ENCODE results near the gene YES1. TPM values are rescaled to one million over a fixed set of nuclear protein-coding genes. Genes with fewer than 3 reads are reported as not detected.
A peak's percentile ranks its signal among the peaks of the same experiment; 100 is the strongest.

Gene YES1
- total and polyA plus RNA-seq, 2 of the 13 experiments (the other 11 are each of a cell fraction or from before 2014, with no cell fraction given) = 17.2 to 70.8 TPM

DNA sequence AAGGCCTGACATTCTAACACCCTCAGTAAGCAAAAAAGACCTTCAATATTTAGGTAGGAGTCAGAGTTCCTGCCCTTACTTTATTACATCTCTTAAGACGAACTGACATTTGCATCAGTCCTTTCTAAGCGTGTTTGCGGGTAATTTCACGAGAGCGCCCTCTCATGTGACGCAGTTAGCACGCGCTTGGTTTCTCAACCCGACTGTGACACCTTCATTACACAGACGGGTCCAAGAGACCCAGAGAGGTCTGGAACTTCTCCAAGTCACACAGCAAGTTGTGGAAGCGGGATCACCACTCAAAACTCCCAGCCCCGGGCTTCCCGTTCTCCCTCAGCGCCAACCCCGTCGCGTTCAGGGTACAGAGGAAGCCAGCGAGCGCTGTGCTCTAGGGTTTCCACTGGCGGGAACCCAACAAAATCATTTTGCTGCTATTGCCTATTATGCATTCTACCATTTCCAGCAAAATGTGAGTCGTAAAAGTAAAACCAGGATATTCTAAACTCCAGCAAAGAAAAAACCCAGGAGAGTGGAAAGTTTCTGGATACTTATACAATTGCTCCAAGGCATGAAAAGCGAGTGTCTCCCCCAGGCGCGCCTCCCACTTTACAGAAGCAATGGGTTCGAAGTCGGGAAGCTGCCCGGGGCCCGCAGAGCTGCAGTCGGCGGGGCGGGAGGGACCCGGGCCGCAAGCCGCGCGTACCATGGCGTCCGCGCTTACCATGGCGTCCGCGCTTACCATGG is 100.2 kb downstream of the YES1 start (continued):
- TF ChIP-seq NAIF1 (CRISPR knock-in tag; IDR thresholded peaks at IDR 0.05; ENCODE audit: borderline replicate concordance) (peak; percentile 92), ZNF282 (IDR thresholded peaks at IDR 0.05; ENCODE audit: partially characterized antibody) (no peak), PHF21A (CRISPR knock-in tag; IDR thresholded peaks at IDR 0.05) (no peak), HNRNPLL (IDR thresholded peaks at IDR 0.05; ENCODE audit: low read depth, low read length, poor library complexity, severe bottlenecking) (no peak), ZNF747 (CRISPR knock-in tag; IDR thresholded peaks at IDR 0.05; ENCODE audit: borderline replicate concordance) (no peak), KDM6A (CRISPR knock-in tag; IDR thresholded peaks at IDR 0.05; ENCODE audit: low read depth) (no peak), ZNF749 (CRISPR knock-in tag; IDR thresholded peaks at IDR 0.05; ENCODE audit: borderline replicate concordance) (no peak), SRSF1 (optimal IDR thresholded peaks at IDR 0.05; ENCODE audit: low read depth, low read length) (no peak), U2AF1 (optimal IDR thresholded peaks at IDR 0.05; ENCODE audit: low read depth, low read length) (peak; percentile 63)
- TF ChIP-seq, protein P1, sequence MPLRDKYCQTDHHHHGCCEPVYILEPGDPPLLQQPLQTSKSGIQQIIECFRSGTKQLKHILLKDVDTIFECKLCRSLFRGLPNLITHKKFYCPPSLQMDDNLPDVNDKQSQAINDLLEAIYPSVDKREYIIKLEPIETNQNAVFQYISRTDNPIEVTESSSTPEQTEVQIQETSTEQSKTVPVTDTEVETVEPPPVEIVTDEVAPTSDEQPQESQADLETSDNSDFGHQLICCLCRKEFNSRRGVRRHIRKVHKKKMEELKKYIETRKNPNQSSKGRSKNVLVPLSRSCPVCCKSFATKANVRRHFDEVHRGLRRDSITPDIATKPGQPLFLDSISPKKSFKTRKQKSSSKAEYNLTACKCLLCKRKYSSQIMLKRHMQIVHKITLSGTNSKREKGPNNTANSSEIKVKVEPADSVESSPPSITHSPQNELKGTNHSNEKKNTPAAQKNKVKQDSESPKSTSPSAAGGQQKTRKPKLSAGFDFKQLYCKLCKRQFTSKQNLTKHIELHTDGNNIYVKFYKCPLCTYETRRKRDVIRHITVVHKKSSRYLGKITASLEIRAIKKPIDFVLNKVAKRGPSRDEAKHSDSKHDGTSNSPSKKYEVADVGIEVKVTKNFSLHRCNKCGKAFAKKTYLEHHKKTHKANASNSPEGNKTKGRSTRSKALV (CRISPR knock-in tag; IDR thresholded peaks at IDR 0.05) = no peak
- TF ChIP-seq, protein P2, sequence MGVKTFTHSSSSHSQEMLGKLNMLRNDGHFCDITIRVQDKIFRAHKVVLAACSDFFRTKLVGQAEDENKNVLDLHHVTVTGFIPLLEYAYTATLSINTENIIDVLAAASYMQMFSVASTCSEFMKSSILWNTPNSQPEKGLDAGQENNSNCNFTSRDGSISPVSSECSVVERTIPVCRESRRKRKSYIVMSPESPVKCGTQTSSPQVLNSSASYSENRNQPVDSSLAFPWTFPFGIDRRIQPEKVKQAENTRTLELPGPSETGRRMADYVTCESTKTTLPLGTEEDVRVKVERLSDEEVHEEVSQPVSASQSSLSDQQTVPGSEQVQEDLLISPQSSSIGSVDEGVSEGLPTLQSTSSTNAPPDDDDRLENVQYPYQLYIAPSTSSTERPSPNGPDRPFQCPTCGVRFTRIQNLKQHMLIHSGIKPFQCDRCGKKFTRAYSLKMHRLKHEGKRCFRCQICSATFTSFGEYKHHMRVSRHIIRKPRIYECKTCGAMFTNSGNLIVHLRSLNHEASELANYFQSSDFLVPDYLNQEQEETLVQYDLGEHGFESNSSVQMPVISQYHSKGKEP (CRISPR knock-in tag; IDR thresholded peaks at IDR 0.05) = no peak
- TF ChIP-seq, protein P3, sequence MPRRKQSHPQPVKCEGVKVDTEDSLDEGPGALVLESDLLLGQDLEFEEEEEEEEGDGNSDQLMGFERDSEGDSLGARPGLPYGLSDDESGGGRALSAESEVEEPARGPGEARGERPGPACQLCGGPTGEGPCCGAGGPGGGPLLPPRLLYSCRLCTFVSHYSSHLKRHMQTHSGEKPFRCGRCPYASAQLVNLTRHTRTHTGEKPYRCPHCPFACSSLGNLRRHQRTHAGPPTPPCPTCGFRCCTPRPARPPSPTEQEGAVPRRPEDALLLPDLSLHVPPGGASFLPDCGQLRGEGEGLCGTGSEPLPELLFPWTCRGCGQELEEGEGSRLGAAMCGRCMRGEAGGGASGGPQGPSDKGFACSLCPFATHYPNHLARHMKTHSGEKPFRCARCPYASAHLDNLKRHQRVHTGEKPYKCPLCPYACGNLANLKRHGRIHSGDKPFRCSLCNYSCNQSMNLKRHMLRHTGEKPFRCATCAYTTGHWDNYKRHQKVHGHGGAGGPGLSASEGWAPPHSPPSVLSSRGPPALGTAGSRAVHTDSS (CRISPR knock-in tag; conservative IDR thresholded peaks at IDR 0.05) = no peak
- TF ChIP-seq, protein P4, sequence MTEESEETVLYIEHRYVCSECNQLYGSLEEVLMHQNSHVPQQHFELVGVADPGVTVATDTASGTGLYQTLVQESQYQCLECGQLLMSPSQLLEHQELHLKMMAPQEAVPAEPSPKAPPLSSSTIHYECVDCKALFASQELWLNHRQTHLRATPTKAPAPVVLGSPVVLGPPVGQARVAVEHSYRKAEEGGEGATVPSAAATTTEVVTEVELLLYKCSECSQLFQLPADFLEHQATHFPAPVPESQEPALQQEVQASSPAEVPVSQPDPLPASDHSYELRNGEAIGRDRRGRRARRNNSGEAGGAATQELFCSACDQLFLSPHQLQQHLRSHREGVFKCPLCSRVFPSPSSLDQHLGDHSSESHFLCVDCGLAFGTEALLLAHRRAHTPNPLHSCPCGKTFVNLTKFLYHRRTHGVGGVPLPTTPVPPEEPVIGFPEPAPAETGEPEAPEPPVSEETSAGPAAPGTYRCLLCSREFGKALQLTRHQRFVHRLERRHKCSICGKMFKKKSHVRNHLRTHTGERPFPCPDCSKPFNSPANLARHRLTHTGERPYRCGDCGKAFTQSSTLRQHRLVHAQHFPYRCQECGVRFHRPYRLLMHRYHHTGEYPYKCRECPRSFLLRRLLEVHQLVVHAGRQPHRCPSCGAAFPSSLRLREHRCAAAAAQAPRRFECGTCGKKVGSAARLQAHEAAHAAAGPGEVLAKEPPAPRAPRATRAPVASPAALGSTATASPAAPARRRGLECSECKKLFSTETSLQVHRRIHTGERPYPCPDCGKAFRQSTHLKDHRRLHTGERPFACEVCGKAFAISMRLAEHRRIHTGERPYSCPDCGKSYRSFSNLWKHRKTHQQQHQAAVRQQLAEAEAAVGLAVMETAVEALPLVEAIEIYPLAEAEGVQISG (CRISPR knock-in tag; IDR thresholded peaks at IDR 0.05) = no peak
- TF ChIP-seq, protein P5, sequence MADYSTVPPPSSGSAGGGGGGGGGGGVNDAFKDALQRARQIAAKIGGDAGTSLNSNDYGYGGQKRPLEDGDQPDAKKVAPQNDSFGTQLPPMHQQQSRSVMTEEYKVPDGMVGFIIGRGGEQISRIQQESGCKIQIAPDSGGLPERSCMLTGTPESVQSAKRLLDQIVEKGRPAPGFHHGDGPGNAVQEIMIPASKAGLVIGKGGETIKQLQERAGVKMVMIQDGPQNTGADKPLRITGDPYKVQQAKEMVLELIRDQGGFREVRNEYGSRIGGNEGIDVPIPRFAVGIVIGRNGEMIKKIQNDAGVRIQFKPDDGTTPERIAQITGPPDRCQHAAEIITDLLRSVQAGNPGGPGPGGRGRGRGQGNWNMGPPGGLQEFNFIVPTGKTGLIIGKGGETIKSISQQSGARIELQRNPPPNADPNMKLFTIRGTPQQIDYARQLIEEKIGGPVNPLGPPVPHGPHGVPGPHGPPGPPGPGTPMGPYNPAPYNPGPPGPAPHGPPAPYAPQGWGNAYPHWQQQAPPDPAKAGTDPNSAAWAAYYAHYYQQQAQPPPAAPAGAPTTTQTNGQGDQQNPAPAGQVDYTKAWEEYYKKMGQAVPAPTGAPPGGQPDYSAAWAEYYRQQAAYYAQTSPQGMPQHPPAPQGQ (CRISPR knock-in tag; IDR thresholded peaks at IDR 0.05; ENCODE audit: borderline replicate concordance) = no peak
- TF ChIP-seq, protein P6, sequence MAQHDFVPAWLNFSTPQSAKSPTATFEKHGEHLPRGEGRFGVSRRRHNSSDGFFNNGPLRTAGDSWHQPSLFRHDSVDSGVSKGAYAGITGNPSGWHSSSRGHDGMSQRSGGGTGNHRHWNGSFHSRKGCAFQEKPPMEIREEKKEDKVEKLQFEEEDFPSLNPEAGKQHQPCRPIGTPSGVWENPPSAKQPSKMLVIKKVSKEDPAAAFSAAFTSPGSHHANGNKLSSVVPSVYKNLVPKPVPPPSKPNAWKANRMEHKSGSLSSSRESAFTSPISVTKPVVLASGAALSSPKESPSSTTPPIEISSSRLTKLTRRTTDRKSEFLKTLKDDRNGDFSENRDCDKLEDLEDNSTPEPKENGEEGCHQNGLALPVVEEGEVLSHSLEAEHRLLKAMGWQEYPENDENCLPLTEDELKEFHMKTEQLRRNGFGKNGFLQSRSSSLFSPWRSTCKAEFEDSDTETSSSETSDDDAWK (CRISPR knock-in tag; IDR thresholded peaks at IDR 0.05) = no peak

All from HepG2 (cell line).